ENCODE measurements around the gene CALHM2.

DNA sequence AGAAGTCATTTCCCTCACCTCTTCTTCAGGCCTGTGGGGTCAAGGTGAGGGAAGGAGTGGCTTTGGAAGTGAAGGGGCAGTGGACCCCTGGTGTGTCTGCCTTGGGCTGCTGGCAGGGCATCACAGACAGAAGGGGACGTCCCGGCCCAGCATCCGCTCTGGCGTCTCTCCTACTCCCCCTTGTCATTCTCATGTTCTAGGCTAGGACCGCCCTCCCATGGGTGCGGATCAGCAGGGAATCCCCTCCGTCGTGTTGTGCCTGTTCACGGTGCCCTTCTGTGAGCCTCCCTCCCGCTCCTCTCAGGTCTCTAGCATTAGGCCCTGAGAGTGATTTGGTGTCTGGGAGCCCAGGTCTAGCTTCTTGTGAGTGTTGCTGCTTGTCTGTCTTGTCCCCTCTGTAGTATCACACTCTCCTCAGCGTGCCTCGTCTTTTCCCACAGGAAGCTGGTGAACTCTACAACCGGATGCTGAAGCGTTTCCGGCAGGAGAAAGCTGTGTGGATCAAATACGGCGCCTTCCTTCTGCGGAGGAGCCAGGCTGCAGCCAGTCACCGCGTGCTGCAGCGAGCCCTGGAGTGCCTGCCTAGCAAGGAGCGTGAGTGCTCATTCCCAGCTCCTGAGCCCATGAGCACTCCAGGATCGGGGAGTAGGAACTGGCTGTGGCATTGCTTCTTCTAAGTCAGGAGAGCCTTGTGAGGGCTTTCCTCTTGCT is 8.5 kb downstream of the CALHM2 start:
- TF ChIP-seq, protein P1, sequence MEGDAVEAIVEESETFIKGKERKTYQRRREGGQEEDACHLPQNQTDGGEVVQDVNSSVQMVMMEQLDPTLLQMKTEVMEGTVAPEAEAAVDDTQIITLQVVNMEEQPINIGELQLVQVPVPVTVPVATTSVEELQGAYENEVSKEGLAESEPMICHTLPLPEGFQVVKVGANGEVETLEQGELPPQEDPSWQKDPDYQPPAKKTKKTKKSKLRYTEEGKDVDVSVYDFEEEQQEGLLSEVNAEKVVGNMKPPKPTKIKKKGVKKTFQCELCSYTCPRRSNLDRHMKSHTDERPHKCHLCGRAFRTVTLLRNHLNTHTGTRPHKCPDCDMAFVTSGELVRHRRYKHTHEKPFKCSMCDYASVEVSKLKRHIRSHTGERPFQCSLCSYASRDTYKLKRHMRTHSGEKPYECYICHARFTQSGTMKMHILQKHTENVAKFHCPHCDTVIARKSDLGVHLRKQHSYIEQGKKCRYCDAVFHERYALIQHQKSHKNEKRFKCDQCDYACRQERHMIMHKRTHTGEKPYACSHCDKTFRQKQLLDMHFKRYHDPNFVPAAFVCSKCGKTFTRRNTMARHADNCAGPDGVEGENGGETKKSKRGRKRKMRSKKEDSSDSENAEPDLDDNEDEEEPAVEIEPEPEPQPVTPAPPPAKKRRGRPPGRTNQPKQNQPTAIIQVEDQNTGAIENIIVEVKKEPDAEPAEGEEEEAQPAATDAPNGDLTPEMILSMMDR (IDR thresholded peaks at IDR 0.05) = no peak
- TF ChIP-seq POLR2A (IDR thresholded peaks at IDR 0.05) = no peak

Measured in esophagus squamous epithelium (tissue), 4 donors.